SK-N-MC (cell line): ENCODE data around the gene CABCOCO1.

Source experiments
- DNase-seq: peaks from one replicate; pipeline ENCODE4 v3.0.0-alpha.2; 2011; ENCODE audit warnings: low read depth, low spot score
- H3K27ac ChIP-seq: fragments of 200-600 bp; sonication (generic); 2 replicates; pipeline ENCODE4 v1.5.1; 2016; ENCODE audit warnings: mixed run types
- H3K36me3 ChIP-seq: fragments of 200-600 bp; sonication (generic); 2 replicates; pipeline ENCODE4 v1.6.1; 2017; ENCODE audit warnings: antibody characterized with exemption, low read length, mixed read lengths; ENCODE audit not compliant: insufficient read depth
- H3K4me3 ChIP-seq: fragments of 200-600 bp; sonication (generic); 2 replicates; pipeline ENCODE4 v1.5.1; 2016
- H3K9ac ChIP-seq: fragments of 200-600 bp; sonication (generic); 2 replicates; pipeline ENCODE4 v1.8.0; 2017; ENCODE audit warnings: mixed run types, mixed read lengths; ENCODE audit not compliant: insufficient read length
- H3K9me3 ChIP-seq: fragments of 200-600 bp; sonication (generic); 2 replicates; pipeline ENCODE4 v1.6.1; 2017; ENCODE audit warnings: low read depth, mild to moderate bottlenecking, antibody characterized with exemption, low read length, moderate library complexity, mixed read lengths
- EZH2 ChIP-seq: fragments of 200-600 bp; sonication (generic); IDR thresholded peaks from one replicate; pipeline ENCODE4 v1.6.1; 2017; ENCODE audit warnings: antibody characterized with exemption
- FOXP2 ChIP-seq: optimal IDR thresholded peaks from 2 replicates; pipeline ENCODE3; 2011; ENCODE audit warnings: mild to moderate bottlenecking, moderate library complexity; ENCODE audit not compliant: insufficient read depth; ENCODE audit errors: extremely low read length, control extremely low read depth
- POLR2AphosphoS5 ChIP-seq: IDR thresholded peaks from 2 replicates; pipeline ENCODE4 v1.6.1; 2012; ENCODE audit warnings: mild to moderate bottlenecking, low read depth, low read length, borderline replicate concordance

The CABCOCO1 gene

DNA sequence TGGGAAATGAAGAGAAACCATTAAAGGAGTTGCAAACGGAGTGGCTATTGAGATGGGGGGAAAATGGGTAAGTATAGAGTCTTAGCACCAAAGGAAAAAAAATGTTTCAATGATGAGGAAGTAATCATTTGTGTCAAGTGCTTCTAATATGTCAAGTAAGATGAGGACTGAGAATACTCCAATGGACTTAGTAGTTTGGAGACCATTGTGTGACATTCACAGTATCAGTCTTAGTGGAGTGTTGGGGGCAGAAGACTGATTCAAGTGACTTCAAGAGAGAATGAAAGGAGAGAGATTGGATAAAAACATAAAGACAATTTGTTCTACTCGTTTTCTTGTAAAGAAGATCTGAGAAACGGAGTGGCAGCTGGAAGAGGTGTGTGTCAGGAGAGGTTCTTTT is 150.2 kb downstream of the CABCOCO1 start:
- TF ChIP-seq POLR2AphosphoS5 (no peak), FOXP2 (no peak), EZH2 (no peak)
- Histone ChIP-seq H3K9me3 (no peaks in the 10 kb centered on the region), H3K4me3 (no peak overlapping the region), H3K9ac (no peak overlapping the region), H3K36me3 (no peaks in the 10 kb centered on the region), H3K27ac (no peak overlapping the region)
- DNase-seq = no peak

DNA sequence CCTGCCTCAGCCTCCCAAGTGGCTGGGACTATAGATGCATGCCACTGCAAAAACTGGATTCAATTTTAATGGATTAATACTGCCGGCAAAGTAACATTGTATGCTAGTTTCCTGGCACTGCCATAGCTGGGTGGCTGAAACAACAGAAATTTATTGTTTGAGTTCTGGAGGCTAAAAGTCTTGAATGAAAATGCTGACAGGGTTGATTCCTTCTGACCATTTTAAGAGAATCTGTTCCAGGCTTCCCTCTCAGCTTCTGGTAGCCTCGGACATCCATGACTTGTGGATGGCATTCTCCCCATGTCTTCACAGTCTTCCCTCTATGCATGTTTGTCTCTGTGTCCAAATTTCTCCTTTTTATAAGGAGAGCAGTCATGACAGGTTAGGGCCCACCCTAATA is 151.4 kb downstream of the CABCOCO1 start:
- no peaks in the 10 kb centered on the region for H3K9me3 ChIP-seq
- H3K9ac ChIP-seq = no peak overlapping the region
- TF ChIP-seq FOXP2 (no peak), POLR2AphosphoS5 (no peak), EZH2 (no peak)
- H3K4me3 ChIP-seq = no peak overlapping the region
- DNase-seq = no peak
- no peak overlapping the region for H3K27ac ChIP-seq
- H3K36me3 ChIP-seq = no peaks in the 10 kb centered on the region

DNA sequence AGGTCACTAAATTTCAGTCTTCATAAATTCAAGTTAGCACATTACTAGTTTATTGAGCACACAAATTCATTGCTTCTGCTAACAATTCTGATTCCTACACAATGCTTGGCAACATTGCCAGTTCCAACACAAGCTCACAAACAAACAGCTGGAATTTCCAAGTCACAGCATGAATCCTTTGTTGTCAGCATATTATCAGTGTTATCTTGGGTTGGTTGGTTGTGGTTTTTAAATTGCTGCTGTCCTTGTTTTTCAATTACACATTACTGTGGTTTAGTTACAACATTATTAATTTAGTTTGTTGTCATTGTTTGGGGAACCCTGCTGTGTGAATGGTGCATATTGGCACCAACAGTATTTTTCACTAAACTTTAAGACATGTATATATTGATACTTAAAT is 152.8 kb downstream of the CABCOCO1 start:
- no peaks in the 10 kb centered on the region for H3K9me3 ChIP-seq
- TF ChIP-seq FOXP2 = no peak
- TF ChIP-seq POLR2AphosphoS5 = no peak
- TF ChIP-seq EZH2 = no peak
- no peak overlapping the region for H3K27ac ChIP-seq
- no peak overlapping the region for H3K4me3 ChIP-seq
- no peak for DNase-seq
- no peak overlapping the region for H3K9ac ChIP-seq
- H3K36me3 ChIP-seq = no peaks in the 10 kb centered on the region
